H1 (cell line): ENCODE results near the gene STX18.

Source experiments
- BRCA1 ChIP-seq: IDR thresholded peaks from 2 replicates; pipeline ENCODE4 v1.6.1; 2012; ENCODE audit warnings: low read depth, low read length, improper control_type of control experiment
- CBX8 ChIP-seq: fragments of 300-800, 300-1000 bp; sonication (generic); IDR thresholded peaks from 2 replicates; pipeline ENCODE4 v1.7.1; 2016; ENCODE audit warnings: low read depth, low read length, borderline replicate concordance
- CEBPB ChIP-seq: IDR thresholded peaks from 2 replicates; pipeline ENCODE4 v1.6.1; 2012; ENCODE audit warnings: low read depth, low read length
- CREB1 ChIP-seq: IDR thresholded peaks from 2 replicates; pipeline ENCODE4 v1.6.1; 2012; ENCODE audit warnings: inconsistent platforms
- CTCF ChIP-seq, 3 experiments: IDR thresholded peaks; 1 replicate in 2 of 3; 2 replicates in 1 of 3; pipeline versions ENCODE4 v1.5.1 to v1.6.1; 2011; ENCODE audit warnings: low read length in 3 of 3, mild to moderate bottlenecking in 3 of 3, inconsistent platforms in 2 of 3, low read depth in 1 of 3, moderate library complexity in 1 of 3; ENCODE audit not compliant: insufficient read depth in 1 of 3; ENCODE audit errors: control extremely low read depth in 1 of 3
- EZH2 ChIP-seq: fragments of 200-600 bp; sonication (generic); IDR thresholded peaks from 2 replicates; pipeline ENCODE4 v1.7.1; 2012; ENCODE audit warnings: low read depth, mild to moderate bottlenecking, moderate library complexity, low read length, inconsistent platforms; ENCODE audit not compliant: severe bottlenecking
- NRF1 ChIP-seq: IDR thresholded peaks from 2 replicates; pipeline ENCODE4 v1.6.1; 2011; ENCODE audit warnings: mild to moderate bottlenecking, low read depth, low read length, improper control_type of control experiment
- POLR2A ChIP-seq, 2 experiments: IDR thresholded peaks; 1 replicate in 1 of 2; 2 replicates in 1 of 2; pipeline ENCODE4 v1.6.1; 2011; ENCODE audit warnings: low read depth in 2 of 2, low read length in 2 of 2, mild to moderate bottlenecking in 2 of 2; ENCODE audit errors: control extremely low read depth in 1 of 2
- POLR2AphosphoS5 ChIP-seq: IDR thresholded peaks from 2 replicates; pipeline ENCODE4 v1.6.1; 2011; ENCODE audit warnings: low read depth, low read length
- POU5F1 ChIP-seq: IDR thresholded peaks from 2 replicates; pipeline ENCODE4 v1.6.1; 2011; ENCODE audit warnings: low read depth, mild to moderate bottlenecking, low read length, moderate library complexity
- RFX5 ChIP-seq: IDR thresholded peaks from 2 replicates; pipeline ENCODE4 v1.6.1; 2011; ENCODE audit warnings: low read depth, low read length, improper control_type of control experiment, borderline replicate concordance
- YY1 ChIP-seq: IDR thresholded peaks from 2 replicates; pipeline ENCODE4 v1.6.1; 2011; ENCODE audit warnings: low read depth, mild to moderate bottlenecking, low read length
- TF ChIP-seq, protein P1 (sequence below): IDR thresholded peaks from 2 replicates; pipeline ENCODE4 v1.6.1; 2011; ENCODE audit warnings: low read length, improper control_type of control experiment

- no peak for TF ChIP-seq POLR2A (IDR thresholded peaks at IDR 0.05; ENCODE audit: control extremely low read depth in 1 of 2, low read depth in 2 of 2, low read length in 2 of 2)
- TF ChIP-seq YY1 = no peak
- no peak for TF ChIP-seq CREB1
- TF ChIP-seq CTCF (IDR thresholded peaks at IDR 0.05; ENCODE audit: control extremely low read depth in 1 of 3, insufficient read depth in 1 of 3, low read depth in 1 of 3, low read length in 3 of 3) = no peak
- no peak for TF ChIP-seq POU5F1
- TF ChIP-seq CEBPB = no peak
- TF ChIP-seq NRF1 = no peak
- TF ChIP-seq BRCA1 = no peak
- TF ChIP-seq POLR2AphosphoS5 = no peak
- no peak for TF ChIP-seq RFX5
- TF ChIP-seq, protein P1, sequence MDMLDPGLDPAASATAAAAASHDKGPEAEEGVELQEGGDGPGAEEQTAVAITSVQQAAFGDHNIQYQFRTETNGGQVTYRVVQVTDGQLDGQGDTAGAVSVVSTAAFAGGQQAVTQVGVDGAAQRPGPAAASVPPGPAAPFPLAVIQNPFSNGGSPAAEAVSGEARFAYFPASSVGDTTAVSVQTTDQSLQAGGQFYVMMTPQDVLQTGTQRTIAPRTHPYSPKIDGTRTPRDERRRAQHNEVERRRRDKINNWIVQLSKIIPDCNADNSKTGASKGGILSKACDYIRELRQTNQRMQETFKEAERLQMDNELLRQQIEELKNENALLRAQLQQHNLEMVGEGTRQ = no peak
- no peak for TF ChIP-seq EZH2
- TF ChIP-seq CBX8 = no peak
Observed at GRCh38 chr4:4479366-4479765, 62.5 kb downstream of the STX18 start.
